Stimulated activated CD4-positive, alpha-beta T cell treated with anti-CD3 and anti-CD28 coated beads, Interleukin-4, amount 100 ng/mL, for 48 hours (primary cell): Measurements from ENCODE around the gene STK39.

Source experiments
- DNase-seq, 2 donors: peaks; one replicate each; pipeline ENCODE4 v3.0.0-alpha.2; 2020; ENCODE audit warnings: low read depth in 2 of 2

STK39 gene

DNA sequence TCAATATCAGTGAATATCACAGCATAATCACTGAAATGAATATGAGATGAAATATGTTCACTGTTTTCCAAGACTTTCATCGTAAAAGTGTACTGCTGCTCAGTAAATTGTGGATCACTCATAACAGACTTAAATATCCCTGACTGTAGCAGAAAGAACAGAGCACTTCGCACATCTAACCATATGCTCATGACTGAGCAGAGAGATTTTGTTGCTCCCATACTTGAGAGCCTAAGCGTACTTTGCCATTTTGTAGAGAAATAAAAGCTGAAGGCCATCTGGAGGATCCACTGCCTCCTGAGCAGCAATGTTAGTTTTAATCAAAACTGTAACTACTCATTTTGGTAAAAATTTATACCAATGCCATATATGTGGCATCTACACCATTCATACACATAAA lies 243.5 kb downstream of the STK39 start:
- DNase-seq: no peak

DNA sequence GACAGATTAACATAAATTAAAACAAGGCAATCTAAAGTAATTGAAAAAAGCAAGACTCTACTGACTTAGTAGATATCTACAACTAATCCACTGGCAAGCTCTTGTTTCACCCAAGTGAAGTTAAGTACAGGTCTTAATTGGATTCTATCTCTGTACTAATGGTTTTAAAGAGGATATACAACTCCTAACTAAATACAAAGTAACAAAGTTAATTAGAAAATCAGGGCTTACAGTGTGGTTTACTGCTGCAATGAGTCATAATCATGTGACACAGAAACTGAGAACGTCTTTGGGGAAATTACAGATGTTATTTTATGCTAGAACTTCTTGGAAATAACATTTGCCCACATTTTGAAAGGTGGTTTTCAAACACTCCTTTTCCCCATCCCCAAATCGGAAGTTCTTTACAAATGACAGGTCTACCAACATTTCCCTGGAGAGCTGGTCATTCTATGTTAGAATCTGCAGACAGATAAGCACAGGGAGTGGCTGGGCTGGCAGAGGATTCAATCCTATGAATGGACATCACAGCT lies 245.3 kb downstream of the STK39 start:
- DNase-seq: no peak

DNA sequence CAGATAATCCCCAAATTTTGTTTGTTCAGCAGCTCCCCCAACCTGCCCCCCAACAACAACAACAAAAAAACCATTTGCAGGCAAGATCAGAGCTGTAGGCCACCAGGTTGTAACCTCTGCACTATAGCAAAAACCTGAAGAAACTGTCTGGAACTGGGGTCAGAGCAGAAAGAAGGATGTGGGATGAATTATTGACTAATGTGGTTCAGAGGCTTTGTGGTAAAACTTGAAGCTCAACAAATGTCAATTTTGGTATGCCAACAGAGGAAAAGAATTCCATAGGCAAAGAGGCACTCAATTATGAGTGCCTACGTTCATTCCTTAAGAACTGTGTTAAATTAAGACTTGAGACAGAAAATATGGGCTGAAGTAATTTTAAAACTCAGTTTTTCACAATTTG lies 255.1 kb downstream of the STK39 start:
- no peak for DNase-seq

DNA sequence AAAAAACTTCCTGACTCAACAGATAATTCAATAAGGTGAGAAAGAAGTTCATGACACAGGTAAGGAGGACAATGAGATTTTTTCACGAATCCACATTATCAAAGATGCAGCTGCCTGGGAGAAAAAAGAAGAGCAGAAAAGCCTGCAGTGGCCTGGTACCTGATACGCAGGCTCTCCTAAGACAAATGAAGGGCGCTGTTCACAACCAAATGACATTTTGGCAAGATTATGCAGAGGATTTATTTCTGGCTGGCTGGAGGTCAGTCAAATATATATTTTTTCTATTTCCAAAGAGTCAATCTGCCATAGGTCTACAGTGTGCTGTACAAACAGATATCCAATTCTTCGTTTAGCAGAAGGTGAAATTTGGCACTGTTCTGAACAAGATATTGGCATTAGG lies 257.3 kb downstream of the STK39 start:
- DNase-seq: no peak

DNA sequence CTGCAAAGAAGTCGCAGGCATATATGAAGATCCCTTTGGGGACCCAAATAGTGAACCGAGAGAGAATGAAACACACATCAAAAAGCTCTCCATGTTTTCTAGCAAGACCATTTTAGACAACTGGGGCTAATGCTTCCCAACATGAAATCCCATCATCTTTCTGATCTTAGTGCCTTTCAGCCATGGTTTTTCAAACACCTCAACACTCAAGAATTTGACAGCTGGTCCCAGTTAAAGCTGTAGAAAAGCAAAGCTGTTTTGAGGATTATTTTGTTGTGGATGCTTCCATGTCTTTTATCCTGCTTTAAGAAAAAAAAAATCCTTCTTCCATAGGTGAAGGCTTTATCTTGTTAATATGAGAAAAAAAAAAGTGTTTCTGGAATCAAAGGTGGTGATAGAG lies 259.1 kb downstream of the STK39 start:
- no peak for DNase-seq

DNA sequence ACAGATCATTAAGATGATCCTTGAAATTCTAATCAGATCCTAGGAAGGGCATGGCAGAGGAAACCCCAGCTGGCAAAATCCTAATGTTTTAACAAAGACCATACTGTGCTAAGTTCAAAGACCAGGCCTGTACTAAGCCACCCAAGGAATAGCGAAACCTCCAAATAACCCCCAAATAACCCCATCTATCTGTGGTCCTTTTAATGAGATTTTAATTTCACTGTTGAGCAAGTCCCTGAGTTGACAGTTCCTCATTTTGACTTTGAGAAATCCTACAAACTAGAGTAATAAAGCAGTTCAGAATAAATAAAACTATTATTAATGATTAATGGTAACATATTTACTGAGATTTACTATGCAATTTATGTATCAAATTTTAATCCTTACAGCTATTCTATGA lies 259.8 kb downstream of the STK39 start:
- no peak for DNase-seq

DNA sequence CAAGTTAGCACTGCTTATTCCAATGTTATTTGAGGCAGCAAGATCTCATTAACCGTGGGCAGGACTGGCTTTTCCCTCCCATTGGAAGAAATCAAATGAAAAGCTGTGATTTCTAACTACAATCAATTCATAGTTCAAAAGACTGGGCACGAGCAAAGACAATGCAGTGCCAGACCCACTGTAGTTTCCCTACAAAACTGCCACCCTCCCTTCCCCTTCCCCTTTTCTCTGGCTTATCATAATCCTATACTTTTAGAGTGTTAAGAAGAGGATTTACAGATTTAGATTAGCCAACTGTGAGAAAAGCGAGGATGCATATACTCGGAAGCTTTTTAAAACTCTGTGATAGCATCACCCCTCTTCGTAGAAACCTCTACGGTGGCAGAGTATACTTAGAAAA lies 260.4 kb downstream of the STK39 start:
- no peak for DNase-seq

DNA sequence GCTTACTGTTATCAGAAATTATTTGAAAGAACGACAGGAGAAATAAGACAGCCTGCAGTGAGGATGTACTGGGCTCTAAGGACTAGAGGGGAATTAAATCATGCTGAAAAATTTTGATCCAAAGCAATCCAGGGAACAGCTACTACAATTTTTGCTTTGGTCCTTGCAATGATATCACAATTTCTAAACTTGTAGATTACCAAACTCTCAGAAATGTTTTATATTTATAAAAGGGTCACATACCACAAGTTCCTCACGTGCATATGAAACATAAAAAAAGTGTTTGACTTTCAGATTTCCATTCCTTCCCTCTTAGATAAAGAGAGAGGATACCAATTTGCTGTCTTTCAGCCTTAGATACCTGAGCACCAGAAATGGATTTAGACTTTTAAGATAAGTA lies 261.2 kb downstream of the STK39 start:
- DNase-seq: no peak

DNA sequence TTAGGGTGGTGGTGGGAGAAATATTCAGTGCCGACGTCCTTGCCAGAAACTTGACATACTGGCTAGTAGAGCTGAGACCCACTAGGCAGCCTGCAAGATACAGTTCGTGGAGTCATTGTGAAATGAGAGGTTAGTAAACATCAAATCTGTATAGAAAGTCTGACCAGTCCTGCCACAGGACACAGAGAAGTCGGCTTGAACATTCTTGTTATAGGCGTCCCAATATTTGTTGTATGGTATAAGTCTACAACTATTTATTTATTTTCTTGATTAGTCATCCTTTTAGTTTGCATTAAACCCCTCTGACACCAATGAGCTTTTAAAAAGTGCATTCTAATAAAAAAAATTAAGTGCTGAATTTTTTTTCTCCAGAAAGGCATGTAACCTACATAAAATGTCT lies 265.4 kb downstream of the STK39 start:
- DNase-seq: no peak

DNA sequence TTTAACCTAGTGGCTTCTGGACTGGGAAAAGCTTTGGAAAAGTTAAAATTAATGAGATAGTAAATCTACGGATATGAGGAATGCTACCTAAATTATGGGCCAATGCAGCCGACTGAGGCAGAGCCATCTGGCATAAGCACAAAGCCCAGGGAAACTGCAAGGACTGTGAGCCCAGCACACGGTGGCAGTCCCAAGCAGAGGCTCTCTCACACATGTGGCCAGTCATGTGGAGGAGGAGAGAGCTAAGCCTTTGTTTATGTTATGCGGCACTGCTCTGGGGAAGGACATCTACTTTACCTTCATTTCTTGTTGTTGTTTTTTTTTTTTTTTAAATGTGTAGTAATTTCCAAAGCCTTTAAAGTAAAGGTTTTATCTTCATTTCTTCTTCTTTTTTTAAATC lies 267.0 kb downstream of the STK39 start:
- no peak for DNase-seq

DNA sequence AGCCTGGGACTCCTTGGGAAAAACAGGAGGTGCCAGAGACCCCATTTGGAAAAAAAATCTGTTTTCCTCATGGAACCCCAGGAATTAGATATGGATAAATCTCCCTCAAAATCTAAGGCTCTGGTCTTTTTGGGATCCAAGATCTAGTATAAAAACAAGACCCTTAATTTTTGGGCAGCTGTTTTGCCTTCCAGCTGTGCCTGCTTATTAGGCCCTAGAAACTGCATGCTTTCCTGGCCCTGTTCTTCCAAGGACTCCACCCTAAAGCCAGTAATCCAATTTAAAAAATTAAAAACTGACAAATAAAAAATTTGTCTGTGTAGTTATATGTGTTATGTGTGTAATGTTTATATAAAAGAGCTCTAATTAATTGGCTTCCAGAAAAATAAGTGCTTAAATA lies 274.6 kb downstream of the STK39 start:
- no peak for DNase-seq

DNA sequence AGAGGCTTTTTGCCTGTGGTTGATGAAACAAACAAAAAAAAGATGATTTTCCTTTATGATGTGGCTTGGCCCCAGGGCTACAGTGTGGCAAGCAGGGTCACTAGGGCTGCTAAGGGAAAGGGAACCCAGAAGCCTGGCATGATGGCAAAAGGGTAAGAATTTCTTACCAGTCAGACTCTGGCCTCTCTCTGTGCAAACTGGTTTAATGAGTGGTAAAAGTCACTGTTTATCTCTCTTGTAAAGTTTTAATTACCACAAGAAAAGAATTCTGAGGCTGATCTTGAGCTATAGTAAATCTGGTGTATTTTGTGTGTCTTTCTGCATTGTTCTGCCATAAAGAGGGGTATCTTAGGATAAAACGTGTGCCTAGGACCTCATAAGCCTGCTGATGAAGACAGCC lies 275.4 kb downstream of the STK39 start:
- no peak for DNase-seq

DNA sequence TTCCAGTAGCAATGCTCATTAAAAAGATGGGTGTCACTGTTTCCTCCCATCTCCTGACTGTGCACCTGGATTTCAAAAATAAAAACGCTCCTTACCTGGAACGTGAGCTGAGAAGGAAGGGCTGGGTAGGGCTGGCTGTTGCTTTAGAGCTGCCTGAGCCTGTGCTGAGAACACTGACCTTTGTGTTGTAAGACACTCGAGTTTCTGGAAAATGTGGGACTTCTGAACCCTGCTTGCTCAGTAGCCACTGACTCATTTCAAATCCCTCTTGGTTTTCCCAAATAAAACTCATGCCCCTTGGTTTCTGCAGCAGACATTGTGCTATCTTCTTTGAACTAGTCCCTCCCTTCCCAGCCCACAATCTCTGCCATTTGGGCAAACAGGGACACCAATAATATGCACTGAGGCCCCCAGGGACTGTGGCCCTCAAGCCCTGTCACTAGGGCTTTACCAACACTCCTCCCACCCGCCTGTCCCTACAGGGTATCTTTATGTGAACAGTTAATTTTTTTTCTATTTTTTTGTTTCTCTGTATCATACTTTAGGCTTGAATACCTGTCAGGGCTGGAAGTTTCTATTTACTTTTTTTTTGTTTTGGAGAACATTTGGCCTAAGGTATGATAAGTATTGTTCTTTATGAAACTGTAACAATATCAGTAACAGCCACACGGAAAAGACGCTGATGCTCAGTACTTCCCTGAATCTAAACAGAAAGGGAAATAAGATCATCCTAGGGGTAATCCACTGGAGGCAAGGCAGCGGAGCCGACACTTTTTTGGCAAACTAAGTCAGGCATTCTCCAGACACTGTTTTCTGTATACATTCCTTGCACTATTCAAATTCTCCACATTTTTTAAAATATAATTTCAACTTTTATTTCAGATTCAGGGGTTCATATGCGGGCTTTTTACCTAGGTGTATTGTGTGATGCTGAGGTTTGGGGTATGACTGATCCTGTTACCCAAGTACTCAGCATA lies 280.2 kb downstream of the STK39 start:
- DNase-seq: no peak

DNA sequence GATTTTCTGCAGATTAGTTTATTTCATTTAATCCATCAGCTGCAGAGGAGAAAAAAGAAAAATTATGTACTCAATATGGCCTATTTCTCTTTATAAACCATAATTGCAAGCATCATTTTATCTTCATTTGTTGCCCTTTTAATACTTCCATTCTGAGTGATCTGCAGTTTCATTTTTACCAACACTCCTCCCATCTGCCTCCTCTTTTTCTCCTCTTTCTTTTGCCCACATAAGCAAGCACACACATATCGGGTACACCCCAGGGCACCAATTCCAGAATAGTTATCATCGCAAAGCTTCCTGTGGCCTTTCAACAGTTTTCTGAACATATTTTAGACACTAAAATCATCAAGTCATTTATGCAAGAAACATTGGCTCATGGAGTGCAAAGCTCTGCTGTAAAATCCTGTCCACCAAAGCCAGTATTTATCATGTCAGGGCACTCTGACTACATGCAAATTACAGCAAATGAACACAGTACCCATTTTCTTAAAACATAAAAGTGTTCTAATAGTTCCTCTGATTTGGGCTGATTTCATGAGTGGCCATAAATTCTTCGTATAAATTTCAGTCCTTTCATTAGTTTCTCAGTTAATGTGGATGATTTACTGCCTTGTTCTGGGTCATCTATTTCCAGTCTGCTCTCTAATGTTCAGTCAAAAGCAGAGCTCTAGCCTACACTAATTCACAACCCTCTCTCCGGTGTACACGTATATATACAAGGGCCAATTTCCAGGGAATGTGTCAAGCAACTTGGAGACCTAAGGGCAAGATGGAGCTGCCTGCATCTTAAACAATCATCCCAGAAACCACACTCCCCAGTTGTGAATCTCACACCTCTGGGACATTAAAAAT lies 281.3 kb downstream of the STK39 start:
- no peak for DNase-seq

DNA sequence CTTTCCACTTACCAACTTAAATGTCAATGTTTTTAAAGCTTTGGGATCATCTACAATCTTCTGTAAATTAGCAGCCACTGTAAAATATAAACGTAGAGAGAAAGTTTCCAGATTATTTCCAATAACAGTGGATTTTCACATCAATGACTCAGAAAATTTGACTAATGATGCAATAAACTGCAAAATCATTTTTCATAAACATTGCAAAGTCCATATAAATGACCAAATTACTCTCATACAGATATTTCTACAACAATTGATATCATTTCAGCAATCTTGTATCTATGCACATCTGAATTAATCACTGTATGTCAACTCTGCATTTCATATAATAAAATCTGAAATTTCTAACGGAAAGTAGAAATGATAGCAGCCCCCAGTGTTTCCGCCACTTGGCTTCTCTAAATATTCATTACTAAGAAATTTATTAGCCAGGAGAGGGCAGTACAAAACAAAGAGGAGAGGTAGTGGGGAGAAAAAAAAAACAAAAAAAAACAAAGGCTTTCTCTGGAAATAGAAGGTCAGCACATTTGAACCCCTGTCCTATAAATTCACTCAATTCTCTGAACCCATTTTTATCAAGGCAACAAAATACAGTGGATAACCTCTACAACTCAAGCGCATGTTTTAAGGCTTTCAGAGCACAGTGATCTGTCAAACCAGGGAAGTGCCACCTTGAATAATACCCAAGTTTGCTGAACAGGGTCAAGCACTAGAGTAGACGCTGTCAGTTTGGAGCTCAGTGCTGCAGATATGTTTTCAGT lies 282.6 kb downstream of the STK39 start:
- no peak for DNase-seq

DNA sequence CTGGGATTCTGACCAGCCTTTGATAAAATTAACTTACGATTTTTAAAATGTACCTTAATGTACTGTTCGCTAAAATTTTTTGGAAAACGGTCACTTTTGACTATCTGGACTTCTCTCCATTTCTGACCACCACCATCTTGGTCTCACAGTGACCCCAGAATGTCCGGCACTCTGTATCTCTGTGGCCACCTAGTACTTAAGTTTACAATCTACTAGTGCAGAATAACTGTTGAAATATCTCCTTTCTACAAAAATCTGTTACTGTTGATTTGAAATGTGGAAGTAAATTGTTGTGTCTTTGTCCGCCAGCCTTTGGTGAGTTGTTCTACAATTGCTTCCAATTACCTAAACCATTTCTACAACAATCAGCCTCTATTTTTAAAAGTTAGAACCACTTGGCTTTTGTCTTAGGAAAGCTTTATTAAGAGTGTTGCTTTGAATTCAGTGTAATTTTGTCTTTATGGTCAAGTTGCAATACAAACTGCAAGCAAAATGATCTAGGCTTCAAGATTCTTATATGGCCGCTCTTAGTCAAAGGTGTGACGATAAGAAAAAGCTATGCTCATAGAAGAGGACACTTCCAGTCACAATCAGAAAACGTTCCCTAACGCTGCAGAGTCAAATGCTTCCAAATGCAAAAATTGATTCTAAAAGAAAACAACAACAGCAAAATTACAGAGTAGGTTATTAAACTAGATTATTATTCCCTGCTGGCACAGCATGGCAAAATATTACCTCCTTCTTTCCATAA lies 283.3 kb downstream of the STK39 start:
- DNase-seq: no peak

DNA sequence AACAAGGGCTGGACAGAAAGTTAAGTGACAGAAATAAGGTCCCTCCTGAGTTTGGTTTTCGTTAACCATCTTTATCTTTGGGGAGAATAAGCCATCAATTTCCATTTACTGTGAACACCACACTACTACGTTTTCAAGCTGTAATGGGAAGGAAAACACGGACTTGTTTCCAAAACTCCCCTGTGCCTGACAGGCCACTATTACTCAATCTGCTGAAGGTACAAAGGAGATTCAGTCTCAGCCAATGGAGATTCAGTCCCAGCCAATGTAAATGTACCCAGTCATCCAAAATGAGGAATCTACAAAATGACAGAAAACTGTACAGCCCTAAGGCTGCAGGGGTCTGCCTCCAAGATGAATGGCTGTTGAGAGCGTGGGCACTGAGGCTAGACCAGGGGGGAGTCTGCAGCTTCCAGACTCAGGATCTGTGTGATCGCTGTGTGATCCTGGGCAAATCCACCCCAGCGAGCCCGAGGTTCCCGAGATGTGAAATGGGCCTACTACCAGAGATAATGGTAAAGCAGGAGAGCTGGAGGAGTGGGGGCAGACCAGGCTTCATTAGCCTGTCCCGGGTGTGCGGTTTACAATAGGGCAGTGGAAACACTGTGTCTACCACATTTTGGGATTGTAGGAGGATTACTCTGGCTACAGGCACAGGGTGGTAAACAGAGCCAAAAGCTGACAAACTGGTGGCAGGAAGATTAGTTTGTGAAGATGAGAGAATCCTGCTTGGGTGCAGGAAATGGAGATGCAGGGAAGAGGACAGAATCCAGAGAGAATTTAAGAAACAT lies 284.8 kb downstream of the STK39 start:
- no peak for DNase-seq

DNA sequence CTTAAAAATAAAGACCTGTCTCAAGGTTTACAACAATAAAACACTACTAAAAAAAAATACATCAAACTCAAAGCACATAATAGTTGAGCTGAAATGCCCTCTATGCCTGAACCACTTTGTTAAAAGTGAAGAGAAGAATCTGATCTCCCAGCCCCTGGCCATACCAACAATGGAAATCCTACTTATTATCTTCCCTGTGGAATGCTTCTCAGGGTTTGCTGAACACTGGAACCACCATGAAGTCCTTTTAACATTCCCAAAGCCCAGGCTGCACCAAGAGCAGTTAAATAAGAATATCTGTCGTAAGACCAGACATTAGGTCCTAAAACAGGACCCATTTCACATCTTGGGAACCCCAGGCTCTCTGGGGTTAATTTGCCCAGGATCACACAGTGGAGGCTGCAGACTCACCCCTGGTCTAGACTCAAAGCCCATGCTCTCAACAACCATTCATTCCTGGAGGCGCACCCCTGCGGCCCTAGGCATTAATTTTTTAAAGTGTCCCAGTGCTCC lies 285.8 kb downstream of the STK39 start:
- DNase-seq: no peak

DNA sequence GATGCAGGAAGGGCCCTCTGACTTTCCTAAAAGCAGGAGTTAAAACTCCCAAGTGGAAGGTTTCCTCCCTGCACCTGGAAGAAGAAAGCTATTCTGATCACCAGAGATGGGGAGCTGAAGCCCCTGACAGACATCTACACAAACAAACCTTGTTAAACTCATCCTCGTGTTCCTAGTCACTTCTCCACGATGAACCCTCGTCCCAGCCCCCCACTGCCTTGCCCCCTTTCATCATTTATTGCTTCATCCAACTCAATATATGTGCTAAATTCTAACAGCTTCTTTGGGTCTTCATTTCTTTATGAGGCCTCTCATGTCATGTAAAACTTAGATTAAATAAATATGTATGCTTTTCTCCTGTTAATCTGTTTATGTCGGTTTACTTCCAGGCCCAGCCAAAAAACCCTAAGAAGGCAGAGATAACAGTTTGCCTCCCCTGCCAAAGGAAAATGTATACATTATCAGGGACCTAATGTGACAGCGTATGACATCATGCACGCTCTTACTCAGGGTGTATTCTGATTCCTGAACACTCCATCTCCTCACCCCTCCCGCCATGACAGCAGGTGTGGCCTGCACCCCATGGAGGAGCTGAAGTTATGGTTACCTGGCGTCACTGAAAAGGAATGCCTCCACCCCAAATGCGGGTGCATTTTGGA lies 287.2 kb downstream of the STK39 start:
- no peak for DNase-seq

DNA sequence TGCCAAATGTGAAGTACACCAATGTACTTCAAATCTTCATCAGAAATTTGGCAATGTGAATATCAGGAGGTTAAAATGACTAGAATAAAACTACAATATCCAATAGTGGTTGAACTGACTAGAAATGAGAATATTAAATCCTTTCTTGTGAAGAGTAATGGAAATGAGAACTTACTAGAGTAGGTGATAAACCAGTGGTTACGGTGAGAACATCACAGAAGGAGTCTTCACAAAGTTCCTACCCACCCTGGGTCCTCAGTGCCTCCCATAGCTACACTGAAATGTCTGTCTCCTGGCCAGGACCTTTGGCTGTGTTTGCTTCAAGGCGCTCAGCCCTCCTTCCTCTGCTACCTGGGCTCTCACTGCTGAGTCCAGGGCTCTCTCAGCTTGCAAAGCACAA lies 289.7 kb downstream of the STK39 start:
- no peak for DNase-seq
